Suppressor macrophage treated with lipopolysaccharide for 1 hour (primary cell): ENCODE data around the gene UPF1.

Source experiments
- DNase-seq, 3 donors: peaks; one replicate each; pipeline ENCODE4 v3.0.0-alpha.2; 2020 to 2022

The UPF1 gene

GRCh38 chr19:18876865-18877264, 45.1 kb downstream of the UPF1 start:
- no peak for DNase-seq

- no peak for DNase-seq
Measured at GRCh38 chr19:18878058-18878797, 46.5 kb downstream of the UPF1 start.

- no peak for DNase-seq
Measured at GRCh38 chr19:18878858-18879578, 47.3 kb downstream of the UPF1 start.

- peak; percentile 28 to 52 (median 30) for DNase-seq
Measured at GRCh38 chr19:18879579-18880373, 48.0 kb downstream of the UPF1 start.

- DNase-seq, result no peak
Measured at GRCh38 chr19:18881491-18881890, 49.7 kb downstream of the UPF1 start.

GRCh38 chr19:18883526-18884304, 52.0 kb downstream of the UPF1 start:
- no peak for DNase-seq

GRCh38 chr19:18886972-18887371, 55.2 kb downstream of the UPF1 start:
- no peak for DNase-seq

GRCh38 chr19:18889949-18890745, 58.4 kb downstream of the UPF1 start:
- DNase-seq, result no peak

- no peak for DNase-seq
Measured at GRCh38 chr19:18893587-18894253, 62.0 kb downstream of the UPF1 start.

- no peak for DNase-seq
Measured at GRCh38 chr19:18894254-18895037, 62.7 kb downstream of the UPF1 start.

- peak; percentile 64 to 83 (median 64) for DNase-seq
Measured at GRCh38 chr19:18895038-18895823, 63.5 kb downstream of the UPF1 start.

GRCh38 chr19:18895824-18896341, 64.1 kb downstream of the UPF1 start, which contains the start of gene CERS1:
TSS of gene CERS1 (minus strand) at chr19:18896158. CDS start at chr19:18896072, 86 bp downstream.
- DNase-seq, result peak; percentile 21 to 47 (median 23)

- DNase-seq, result peak in 2 of 3 donors; percentile 12 to 34
Measured at GRCh38 chr19:18896421-18896841, 64.7 kb downstream of the UPF1 start.

GRCh38 chr19:18897094-18898029, 65.6 kb downstream of the UPF1 start:
- DNase-seq, result no peak

GRCh38 chr19:18898081-18898606, 66.4 kb downstream of the UPF1 start:
- peak in 1 of 3 donors; percentile 10 for DNase-seq

GRCh38 chr19:18898607-18899408, 67.0 kb downstream of the UPF1 start:
- no peak for DNase-seq
